Left colon (tissue), 2 donors: ENCODE results near the gene KCNF1. TPM values are rescaled to one million over a fixed set of nuclear protein-coding genes. Genes with fewer than 3 reads are reported as not detected.

Source experiments
- ATAC-seq: fragments of 200-7000 bp; cut with Tn5 transposase; one replicate; pipeline ENCODE4 v1.9.1; 2020; ENCODE audit warnings: mild to moderate bottlenecking, moderate library complexity
- DNase-seq, 2 donors: peaks; one replicate each; pipeline ENCODE4 v3.0.0-alpha.2; 2020
- intact Hi-C, 2 donors: fragments of 100-400 bp; cut with DNase I in 1 of 2; cut with micrococcal nuclease in 1 of 2; formaldehyde crosslinking; loops; one replicate each; pipeline versions ENCODE4 v1.11.2 to v1.14.0; 2022; cut with DNase I, micrococcal nuclease
- total RNA-seq, 2 donors: library from RNA; stranded (reverse); fragmentation: NEBNext Ultra II Directional; extraction: Animal tissue kit (Norgen Biotek cat#: 25700); gene quantifications; one replicate each; pipeline ENCODE4 v1.2.1, GENCODE V29; 2021
- donor health status: DM: no; HTN: no; CAD: no.
- donor health status: DM: yes; HTN: yes; CAD: no.

Gene KCNF1
- total RNA-seq, 2 donors from 2014 or later: 0.43 to 1.1 TPM

GRCh38 chr2:10895231-10895630, 16.5 kb upstream of the KCNF1 start:
- intact Hi-C loops: no loop called here
- ATAC-seq: no peak
- DNase-seq: no peak

- ATAC-seq: no peak
- intact Hi-C loops: no loop called here
- peak in 1 of 2 donors; percentile 5 for DNase-seq
These were observed 13.8 kb upstream of the KCNF1 start for GRCh38 chr2:10897956-10898355.

- DNase-seq: peak in 1 of 2 donors; percentile 60
- ATAC-seq: peak; percentile 77
- intact Hi-C loops: no loop called here
These were observed 11.3 kb upstream of the KCNF1 start for GRCh38 chr2:10900216-10901109.

GRCh38 chr2:10901160-10901939, 10.4 kb upstream of the KCNF1 start:
- intact Hi-C loops: no loop called here
- DNase-seq (peak; percentile 35 to 76), ATAC-seq (peak; percentile 84)

GRCh38 chr2:10903861-10904210, 7.9 kb upstream of the KCNF1 start:
- intact Hi-C loops: no loop called here
- no peak for DNase-seq
- ATAC-seq: no peak

- DNase-seq (no peak), ATAC-seq (no peak)
- intact Hi-C loops: no loop called here
These were observed 7.3 kb upstream of the KCNF1 start for GRCh38 chr2:10904455-10904854.

GRCh38 chr2:10905006-10905861, 6.5 kb upstream of the KCNF1 start:
- ATAC-seq (no peak), DNase-seq (no peak)
- intact Hi-C loops: no loop called here

- DNase-seq: no peak
- intact Hi-C loops: no loop called here
- ATAC-seq: no peak
These were observed 5.9 kb upstream of the KCNF1 start for GRCh38 chr2:10905862-10906143.

- intact Hi-C loops: no loop called here
- DNase-seq: no peak
These were observed 4.7 kb upstream of the KCNF1 start for GRCh38 chr2:10906926-10907625.

GRCh38 chr2:10908195-10908594, 3.5 kb upstream of the KCNF1 start:
- no peak for DNase-seq
- intact Hi-C loops: no loop called here
- ATAC-seq: no peak

More at GRCh38 chr2:10906926-10907625, 4.7 kb upstream of the KCNF1 start:
- no peak for ATAC-seq

- no peak for ATAC-seq
- no peak for DNase-seq
- intact Hi-C loops: no loop called here
These were observed 2.4 kb upstream of the KCNF1 start for GRCh38 chr2:10909050-10909995.

- DNase-seq (no peak), ATAC-seq (no peak)
- intact Hi-C loops: loop anchor here in 1 of 2 donors (10.0 kb wide), 1 partner anchor 75 kb away; no protein-coding TSS in a partner anchor
These were observed 1.8 kb upstream of the KCNF1 start for GRCh38 chr2:10909996-10910341.

- intact Hi-C loops: loop anchor here in 1 of 2 donors (10.0 kb wide), 1 partner anchor 76 kb away; no protein-coding TSS in a partner anchor
- no peak for DNase-seq
- ATAC-seq: no peak
These were observed 1.1 kb upstream of the KCNF1 start for GRCh38 chr2:10910625-10911024.

- no peak for DNase-seq
- no peak for ATAC-seq
- intact Hi-C loops: loop anchor here in 1 of 2 donors (10.0 kb wide), 1 partner anchor 77 kb away; no protein-coding TSS in a partner anchor
These were observed 470 bp downstream of the KCNF1 start for GRCh38 chr2:10912076-10912731.

GRCh38 chr2:10912796-10913455, 1.2 kb downstream of the KCNF1 start:
- intact Hi-C loops: loop anchor here in 1 of 2 donors (10.0 kb wide), 1 partner anchor 78 kb away; no protein-coding TSS in a partner anchor
- ATAC-seq (no peak), DNase-seq (peak in 1 of 2 donors; percentile 26)

- ATAC-seq (peak; percentile 15), DNase-seq (no peak)
- intact Hi-C loops: loop anchor here in 1 of 2 donors (10.0 kb wide), 1 partner anchor 79 kb away; no protein-coding TSS in a partner anchor
These were observed 2.0 kb downstream of the KCNF1 start for GRCh38 chr2:10913501-10914271.
